Keratinocyte (primary cell): ENCODE data around the gene SPDYE3. TPM values are rescaled to one million over a fixed set of nuclear protein-coding genes. Genes with fewer than 3 reads are reported as not detected.
"Not testable (repeated sequence)": the region's sequence is repeated elsewhere in the genome, so short reads cannot be mapped to it uniquely, and the experiment has no call there.

ENCODE experiments used
- DNase-seq: peaks from one replicate; pipeline ENCODE4 v3.0.0-alpha.2; 2011; ENCODE audit warnings: low read depth, missing footprints, low spot score
- FAIRE-seq: peaks from 2 replicates; lab custom pipeline; 2011; peaks lifted over from hg19 to GRCh38; lab: Jason Lieb, UNC
- H2AFZ ChIP-seq: 2 replicates; pipeline ENCODE4 v1.6.0; 2012; ENCODE audit warnings: low read length, control low read depth, inconsistent platforms; ENCODE audit not compliant: control insufficient read depth
- H3K27ac ChIP-seq: 2 replicates; pipeline ENCODE4 v1.5.1; 2011; ENCODE audit warnings: low read length; ENCODE audit not compliant: control insufficient read depth, insufficient read depth
- H3K27me3 ChIP-seq: 3 replicates; pipeline ENCODE4 v1.6.0; 2011; ENCODE audit warnings: low read length; ENCODE audit not compliant: control insufficient read depth, insufficient read depth; ENCODE audit errors: extremely low read depth
- H3K36me3 ChIP-seq, 2 experiments: 2 replicates in 1 of 2; 3 replicates in 1 of 2; pipeline ENCODE4 v1.5.1; 2011; ENCODE audit warnings: low read length in 2 of 2, mild to moderate bottlenecking in 1 of 2; ENCODE audit not compliant: control insufficient read depth in 2 of 2, insufficient read depth in 2 of 2; ENCODE audit errors: extremely low read depth in 1 of 2
- H3K4me1 ChIP-seq: 3 replicates; pipeline ENCODE4 v1.5.1; 2011; ENCODE audit warnings: low read length; ENCODE audit not compliant: control insufficient read depth, insufficient read depth; ENCODE audit errors: extremely low read depth
- H3K4me2 ChIP-seq: 3 replicates; pipeline ENCODE4 v1.6.0; 2011; ENCODE audit warnings: low read depth, low read length; ENCODE audit not compliant: control insufficient read depth, insufficient read depth; ENCODE audit errors: extremely low read depth
- H3K4me3 ChIP-seq, 3 experiments: fragments of 200-600 bp in 1 of 3; sonication (generic) in 1 of 3; 2 replicates in 2 of 3; 3 replicates in 1 of 3; pipeline ENCODE4 v1.5.1; 2011 to 2016; ENCODE audit warnings: low read length in 3 of 3, mild to moderate bottlenecking in 3 of 3, control low read depth in 2 of 3, inconsistent platforms in 1 of 3, low read depth in 1 of 3, mixed read lengths in 1 of 3, mixed run types in 1 of 3, moderate library complexity in 1 of 3; ENCODE audit not compliant: control insufficient read depth in 2 of 3, insufficient read depth in 2 of 3; ENCODE audit errors: extremely low read depth in 1 of 3
- H3K79me2 ChIP-seq: 2 replicates; pipeline ENCODE4 v1.6.0; 2012; ENCODE audit warnings: low read length; ENCODE audit not compliant: control insufficient read depth, insufficient read depth
- H3K9ac ChIP-seq: 3 replicates; pipeline ENCODE4 v1.6.0; 2011; ENCODE audit warnings: low read length; ENCODE audit not compliant: control insufficient read depth, insufficient read depth; ENCODE audit errors: extremely low read depth
- H3K9me1 ChIP-seq: 3 replicates; pipeline ENCODE4 v1.6.0; 2011; ENCODE audit warnings: low read length; ENCODE audit not compliant: control insufficient read depth, insufficient read depth; ENCODE audit errors: extremely low read depth
- H3K9me3 ChIP-seq: 2 replicates; pipeline ENCODE4 v1.5.1; 2012; ENCODE audit warnings: low read depth, low read length; ENCODE audit not compliant: control insufficient read depth
- H4K20me1 ChIP-seq: 3 replicates; pipeline ENCODE4 v1.6.0; 2011; ENCODE audit warnings: low read length; ENCODE audit not compliant: control insufficient read depth, insufficient read depth; ENCODE audit errors: extremely low read depth
- dilution Hi-C: fragments of 300-500 bp; cut with MboI; formaldehyde crosslinking; loops from one replicate; pipeline ENCODE4 v1.7.0; 2020; ENCODE audit warnings: low sequenced_read_pairs; ENCODE audit not compliant: extremely low pct_ligation_motif_present
- polyA minus RNA-seq, 3 experiments: library from RNA; depleted of rRNA, polyadenylated mRNA; stranded (reverse); fragments of >200 nt; gene quantifications; 1 replicate in 1 of 3; 2 replicates in 1 of 3; 3 replicates in 1 of 3; pipeline ENCODE4 v1.2.3, GENCODE V29; 2011
- polyA plus RNA-seq, 5 experiments: library from polyadenylated mRNA; depleted of rRNA in 3 of 5; stranded (reverse) in 3 of 5; stranded (forward) in 1 of 5; unstranded in 1 of 5; fragments of >200 nt; gene quantifications; 1 replicate in 1 of 5; 2 replicates in 3 of 5; 3 replicates in 1 of 5; pipeline versions ENCODE4 v1.2.1 to v1.2.3, GENCODE V29; 2011 to 2012; ENCODE audit warnings: missing spikeins in 2 of 5, low read depth in 1 of 5, low replicate concordance in 1 of 5

The SPDYE3 gene, protein sequence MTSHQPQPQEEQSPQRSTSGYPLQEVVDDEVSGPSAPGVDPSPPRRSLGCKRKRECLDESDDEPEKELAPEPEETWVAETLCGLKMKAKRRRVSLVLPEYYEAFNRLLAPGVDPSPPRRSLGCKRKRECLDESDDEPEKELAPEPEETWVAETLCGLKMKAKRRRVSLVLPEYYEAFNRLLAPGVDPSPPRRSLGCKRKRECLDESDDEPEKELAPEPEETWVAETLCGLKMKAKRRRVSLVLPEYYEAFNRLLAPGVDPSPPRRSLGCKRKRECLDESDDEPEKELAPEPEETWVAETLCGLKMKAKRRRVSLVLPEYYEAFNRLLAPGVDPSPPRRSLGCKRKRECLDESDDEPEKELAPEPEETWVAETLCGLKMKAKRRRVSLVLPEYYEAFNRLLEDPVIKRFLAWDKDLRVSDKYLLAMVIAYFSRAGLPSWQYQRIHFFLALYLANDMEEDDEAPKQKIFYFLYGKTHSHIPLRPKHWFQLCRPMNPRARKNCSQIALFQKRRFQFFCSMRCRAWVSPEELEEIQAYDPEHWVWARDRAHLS
- polyA plus RNA-seq = not detected in 3 replicates
- polyA plus RNA-seq (2011; ENCODE audit: low read depth) = not detected
- polyA plus RNA-seq (2011; cell fraction: cytosol; rRNA removed) = not detected in 2 replicates
- not detected in 2 replicates for polyA plus RNA-seq (2011; cell fraction: nucleus; rRNA removed)
- polyA plus RNA-seq (2012; ENCODE audit: low replicate concordance) = 1.5 and 1.9 TPM in 2 replicates
- polyA minus RNA-seq = not detected in 3 replicates
- not detected for polyA minus RNA-seq (2011; cell fraction: cytosol; rRNA and poly(A)+ RNA removed)
- polyA minus RNA-seq (2011; cell fraction: nucleus; rRNA and poly(A)+ RNA removed) = not detected in 2 replicates

GRCh38 chr7:100307402-100307801 is at the start of gene SPDYE3:
Gene SPDYE3 (plus strand): TSS chr7:100307702. CDS start chr7:100307886, 184 bp downstream.
- H3K9ac ChIP-seq, H3K4me1 ChIP-seq, H3K9me3 ChIP-seq, H3K27me3 ChIP-seq, H2AFZ ChIP-seq, dilution Hi-C loops, H3K4me3 ChIP-seq, H3K36me3 ChIP-seq, H3K9me1 ChIP-seq, H3K4me2 ChIP-seq, DNase-seq, H3K27ac ChIP-seq, H4K20me1 ChIP-seq, FAIRE-seq, H3K79me2 ChIP-seq: not testable (repeated sequence)

- dilution Hi-C loops, H3K4me3 ChIP-seq, H3K4me2 ChIP-seq, H3K36me3 ChIP-seq, H3K9me3 ChIP-seq, H3K9me1 ChIP-seq, H4K20me1 ChIP-seq, FAIRE-seq, H3K27ac ChIP-seq, H3K27me3 ChIP-seq, H3K9ac ChIP-seq, H2AFZ ChIP-seq, H3K4me1 ChIP-seq, H3K79me2 ChIP-seq, DNase-seq: not testable (repeated sequence)
Measured at GRCh38 chr7:100259984-100260383, 47.5 kb upstream of the SPDYE3 start.

GRCh38 chr7:100262896-100263295 is 44.6 kb upstream of the SPDYE3 start:
- H3K36me3 ChIP-seq, H3K27me3 ChIP-seq, dilution Hi-C loops: not testable (repeated sequence)

DNA sequence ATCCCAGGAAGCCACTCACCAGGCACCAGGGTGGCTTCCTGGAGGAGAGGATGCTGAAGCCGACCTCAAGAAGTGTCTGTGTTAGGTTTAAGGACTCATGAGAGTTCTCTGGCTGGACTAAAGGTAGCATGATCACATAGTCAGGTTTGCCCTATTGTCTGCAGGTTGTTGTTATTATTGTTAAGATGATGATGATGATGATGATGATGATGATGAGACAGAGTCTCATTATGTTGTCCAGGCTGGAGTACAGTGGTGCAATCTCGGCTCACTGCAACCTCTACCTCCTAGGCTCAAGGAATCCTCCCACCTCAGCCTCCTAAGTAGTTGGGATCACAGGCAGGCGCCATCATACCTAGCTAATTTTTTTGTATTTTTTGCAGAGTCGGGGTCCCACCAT is 43.3 kb upstream of the SPDYE3 start:
- H3K27me3 ChIP-seq, H2AFZ ChIP-seq, H3K9me3 ChIP-seq, H3K36me3 ChIP-seq, H3K4me1 ChIP-seq, DNase-seq, H3K9me1 ChIP-seq, H3K4me2 ChIP-seq, H3K27ac ChIP-seq, H3K9ac ChIP-seq, dilution Hi-C loops, H3K4me3 ChIP-seq, H3K79me2 ChIP-seq, FAIRE-seq, H4K20me1 ChIP-seq: not testable (repeated sequence)

More at GRCh38 chr7:100262896-100263295, 44.6 kb upstream of the SPDYE3 start:
- not testable (repeated sequence) for FAIRE-seq, DNase-seq, H2AFZ ChIP-seq, H3K4me3 ChIP-seq, H3K9me1 ChIP-seq, H4K20me1 ChIP-seq, H3K9me3 ChIP-seq, H3K27ac ChIP-seq, H3K4me2 ChIP-seq, H3K79me2 ChIP-seq, H3K9ac ChIP-seq, H3K4me1 ChIP-seq
